IMR-90 (cell line): ENCODE results near the gene EIF4G2. TPM values are rescaled to one million over a fixed set of nuclear protein-coding genes. Genes with fewer than 3 reads are reported as not detected.

Experiments
- ATAC-seq: fragments of 200-7000 bp; cut with Tn5 transposase; 2 replicates; pipeline ENCODE4 v1.9.1; 2020; ENCODE audit warnings: low read depth, mild to moderate bottlenecking, moderate library complexity
- BruUV-seq: library from RNA; stranded (reverse); fragments of 400-500 nt; replicated peaks from 2 replicates; lab custom pipeline; 2021; lab: Mats Ljungman, UMichigan
- CTCF ChIA-PET: fragments of 300-600 bp; formaldehyde crosslinking; extraction: SDS; loops from one replicate; lab custom pipeline; 2021; ENCODE audit warnings: antibody characterized with exemption; lab: Yijun Ruan, JAX
- POLR2A ChIA-PET: fragments of 300-600 bp; sonication (Branson Sonifier 250); formaldehyde crosslinking; loops from one replicate; lab custom pipeline; 2022; ENCODE audit warnings: antibody characterized with exemption; ENCODE audit not compliant: unreplicated experiment; lab: Charles Lee
- DNase-seq: peaks from one replicate; pipeline ENCODE4 v3.0.0; 2013
- H2AFZ ChIP-seq: replicated peaks from 2 replicates; pipeline ENCODE3; 2013; ENCODE audit warnings: low read length, mild to moderate bottlenecking; ENCODE audit not compliant: poor library complexity
- H2AK5ac ChIP-seq: 2 replicates; pipeline ENCODE4 v1.6.1; 2013; ENCODE audit warnings: low read depth, low read length, inconsistent platforms
- H2AK9ac ChIP-seq: replicated peaks from 2 replicates; pipeline ENCODE3; 2013; ENCODE audit warnings: mild to moderate bottlenecking, low read depth, low read length, moderate library complexity; ENCODE audit not compliant: poor library complexity
- H2BK120ac ChIP-seq: 2 replicates; pipeline ENCODE4 v1.6.1; 2013; ENCODE audit warnings: low read depth, low read length, inconsistent platforms
- H2BK15ac ChIP-seq: 3 replicates; pipeline ENCODE4 v1.6.1; 2013; ENCODE audit warnings: low read depth, low read length, inconsistent platforms
- H2BK20ac ChIP-seq: 2 replicates; pipeline ENCODE4 v1.6.1; 2013; ENCODE audit warnings: low read depth, mild to moderate bottlenecking, inconsistent platforms, low read length, moderate library complexity
- H2BK5ac ChIP-seq: 2 replicates; pipeline ENCODE4 v1.6.1; 2013; ENCODE audit warnings: mild to moderate bottlenecking, low read depth, low read length, inconsistent platforms; ENCODE audit not compliant: poor library complexity, severe bottlenecking
- H3K14ac ChIP-seq: replicated peaks from 2 replicates; pipeline ENCODE4 v1.6.1; 2013; ENCODE audit warnings: low read depth, low read length, inconsistent platforms
- H3K18ac ChIP-seq: 2 replicates; pipeline ENCODE4 v1.6.1; 2013; ENCODE audit warnings: low read depth, low read length, control low read depth
- H3K23ac ChIP-seq: 2 replicates; pipeline ENCODE4 v1.6.1; 2013; ENCODE audit warnings: low read depth, low read length, inconsistent platforms
- H3K27ac ChIP-seq: 2 replicates; pipeline ENCODE4 v1.5.1; 2013; ENCODE audit warnings: mild to moderate bottlenecking, control low read depth, low read length; ENCODE audit not compliant: insufficient read depth
- H3K27me3 ChIP-seq: 2 replicates; pipeline ENCODE4 v1.6.1; 2013; ENCODE audit warnings: low read length; ENCODE audit not compliant: control insufficient read depth, insufficient read depth
- H3K36me3 ChIP-seq: 2 replicates; pipeline ENCODE4 v1.6.1; 2013; ENCODE audit warnings: low read length, mixed read lengths; ENCODE audit not compliant: control insufficient read depth, insufficient read depth
- H3K4ac ChIP-seq: 2 replicates; pipeline ENCODE4 v1.6.1; 2013; ENCODE audit warnings: low read depth, low read length, inconsistent platforms
- H3K4me1 ChIP-seq: 2 replicates; pipeline ENCODE4 v1.6.1; 2013; ENCODE audit warnings: low read length, mixed read lengths; ENCODE audit not compliant: control insufficient read depth, insufficient read depth
- H3K4me2 ChIP-seq: 2 replicates; pipeline ENCODE4 v1.6.1; 2013; ENCODE audit warnings: low read depth, mild to moderate bottlenecking, control low read depth, low read length, moderate library complexity
- H3K4me3 ChIP-seq: 2 replicates; pipeline ENCODE4 v1.5.1; 2013; ENCODE audit warnings: low read depth, mild to moderate bottlenecking, control low read depth, low read length, moderate library complexity; ENCODE audit not compliant: insufficient read depth
- H3K56ac ChIP-seq: 2 replicates; pipeline ENCODE4 v1.6.1; 2013; ENCODE audit warnings: low read length, inconsistent platforms; ENCODE audit not compliant: insufficient read depth; ENCODE audit errors: extremely low read depth
- H3K79me1 ChIP-seq, 2 experiments: 2 replicates each; pipeline ENCODE4 v1.6.1; 2013; ENCODE audit warnings: low read length in 2 of 2, inconsistent platforms in 1 of 2, low read depth in 1 of 2
- H3K9ac ChIP-seq: 2 replicates; pipeline ENCODE4 v1.6.1; 2013; ENCODE audit warnings: low read depth, low read length, control low read depth
- H3K9me1 ChIP-seq: 2 replicates; pipeline ENCODE4 v1.6.1; 2013; ENCODE audit warnings: low read length, inconsistent platforms; ENCODE audit not compliant: insufficient read depth
- H3K9me3 ChIP-seq: 2 replicates; pipeline ENCODE4 v1.6.1; 2013; ENCODE audit warnings: low read length; ENCODE audit not compliant: control insufficient read depth, insufficient read depth
- H4K20me1 ChIP-seq: 2 replicates; pipeline ENCODE4 v1.6.1; 2013; ENCODE audit warnings: low read length, inconsistent platforms; ENCODE audit not compliant: insufficient read depth
- H4K5ac ChIP-seq: 2 replicates; pipeline ENCODE4 v1.6.1; 2013; ENCODE audit warnings: mild to moderate bottlenecking, low read depth, low read length, control low read depth
- H4K8ac ChIP-seq, 2 experiments: 2 replicates each; pipeline ENCODE4 v1.6.1; 2013; ENCODE audit warnings: low read depth in 2 of 2, low read length in 2 of 2, control low read depth in 1 of 2, inconsistent platforms in 1 of 2
- H4K91ac ChIP-seq: 2 replicates; pipeline ENCODE4 v1.6.1; 2013; ENCODE audit warnings: low read depth, low read length, inconsistent platforms; ENCODE audit not compliant: insufficient read depth
- BHLHE40 ChIP-seq: fragments of 150-350 bp; IDR thresholded peaks from 2 replicates; pipeline ENCODE4 v1.6.1; 2016; ENCODE audit warnings: mild to moderate bottlenecking, low read depth, low read length
- CEBPB ChIP-seq: IDR thresholded peaks from 2 replicates; pipeline ENCODE4 v1.6.1; 2012; ENCODE audit warnings: low read depth, low read length, improper control_type of control experiment
- CHD1 ChIP-seq: IDR thresholded peaks from 2 replicates; pipeline ENCODE4 v1.6.1; 2012; ENCODE audit warnings: low read depth, low read length, improper control_type of control experiment
- CTCF ChIP-seq: conservative IDR thresholded peaks from 2 replicates; pipeline ENCODE4 v1.5.1; 2012; ENCODE audit warnings: mild to moderate bottlenecking, low read depth, low read length, improper control_type of control experiment
- FOS ChIP-seq: fragments of 150-350 bp; IDR thresholded peaks from 2 replicates; pipeline ENCODE4 v1.6.1; 2016; ENCODE audit warnings: low read depth, low read length
- MAFK ChIP-seq: IDR thresholded peaks from 2 replicates; pipeline ENCODE4 v1.6.1; 2012; ENCODE audit warnings: low read depth, low read length, improper control_type of control experiment
- MAZ ChIP-seq: IDR thresholded peaks from 2 replicates; pipeline ENCODE4 v1.6.1; 2012; ENCODE audit warnings: low read depth, mild to moderate bottlenecking, low read length, improper control_type of control experiment, moderate library complexity, borderline replicate concordance
- MXI1 ChIP-seq: IDR thresholded peaks from 2 replicates; pipeline ENCODE4 v1.6.1; 2012; ENCODE audit warnings: low read depth, mild to moderate bottlenecking, low read length, moderate library complexity, borderline replicate concordance
- NFE2L2 ChIP-seq: fragments of 150-350 bp; IDR thresholded peaks from 2 replicates; pipeline ENCODE4 v1.6.1; 2016; ENCODE audit warnings: low read depth, mild to moderate bottlenecking, low read length
- POLR2A ChIP-seq: IDR thresholded peaks from 2 replicates; pipeline ENCODE4 v1.6.1; 2012; ENCODE audit warnings: mild to moderate bottlenecking, low read depth, low read length
- RAD21 ChIP-seq: IDR thresholded peaks from 2 replicates; pipeline ENCODE4 v1.6.1; 2012; ENCODE audit warnings: low read length, improper control_type of control experiment
- RCOR1 ChIP-seq: IDR thresholded peaks from 2 replicates; pipeline ENCODE4 v1.6.1; 2012; ENCODE audit warnings: mild to moderate bottlenecking, low read length, improper control_type of control experiment; ENCODE audit not compliant: insufficient replicate concordance
- RFX5 ChIP-seq: IDR thresholded peaks from 2 replicates; pipeline ENCODE4 v1.8.0; 2012; ENCODE audit warnings: low read depth, mild to moderate bottlenecking, low read length, moderate library complexity
- SMC3 ChIP-seq: fragments of 150-350 bp; IDR thresholded peaks from 2 replicates; pipeline ENCODE4 v1.6.1; 2016; ENCODE audit warnings: low read depth, mild to moderate bottlenecking, antibody characterized with exemption, low read length, moderate library complexity
- WGBS, 2 experiments: methylation state at CpG; one replicate each; pipeline versions ENCODE4 v1.1.5 to v1.1.7; 2013; ENCODE audit warnings: missing lambda C conversion rate in 2 of 2; ENCODE audit not compliant: insufficient read length in 1 of 2; ENCODE audit errors: extremely low coverage in 2 of 2; 5-methylcytosine and 5-hydroxymethylcytosine counted together
- dilution Hi-C: fragments of 300-500 bp; cut with HindIII; formaldehyde crosslinking; loops from one replicate; pipeline ENCODE4 v1.14.3; 2018; ENCODE audit warnings: low sequenced_read_pairs; ENCODE audit not compliant: unreplicated experiment
- in situ Hi-C: fragments of 300-500 bp; cut with MboI; formaldehyde crosslinking; loops from 3 replicates; pipeline ENCODE4 v1.14.3; 2019; ENCODE audit warnings: low sequenced_read_pairs, inconsistent platforms, mixed read lengths
- intact Hi-C: fragments of 100-400 bp; cut with micrococcal nuclease; formaldehyde crosslinking; loops from 2 replicates; pipeline ENCODE4 v1.10.0; 2022
- polyA plus RNA-seq, 3 experiments: library from polyadenylated mRNA; depleted of rRNA; stranded (reverse); fragments of >200 nt; gene quantifications; 2 replicates each; pipeline ENCODE4 v1.2.3, GENCODE V29; 2012; ENCODE audit warnings: low replicate concordance in 1 of 3
- total RNA-seq: library from RNA; depleted of rRNA; stranded (reverse); fragments of >200 nt; gene quantifications from 2 replicates; pipeline ENCODE4 v1.2.3, GENCODE V29; 2012
- TF ChIP-seq, protein P1 (sequence below): fragments of 150-350 bp; IDR thresholded peaks from 2 replicates; pipeline ENCODE4 v1.6.1; 2017; ENCODE audit warnings: mild to moderate bottlenecking, antibody characterized with exemption, low read length, low read depth
- TF ChIP-seq, protein P2 (sequence below): fragments of 150-350 bp; IDR thresholded peaks from 2 replicates; pipeline ENCODE4 v1.6.1; 2016; ENCODE audit warnings: low read depth, mild to moderate bottlenecking, low read length, moderate library complexity, borderline replicate concordance

Gene EIF4G2
- total and polyA plus RNA-seq, 2 of the 4 experiments (the other 2 are of a cell fraction) = 492 to 1,216 TPM

GRCh38 chr11:10806206-10806605, 2.5 kb downstream of the EIF4G2 start:
- intact Hi-C loops = loop anchor here (5.0 kb wide), 1 partner anchor 216 kb away; no protein-coding TSS in a partner anchor
- Histone ChIP-seq H3K9me1 (no peaks in the 10 kb centered on the region), H3K27me3 (no peaks in the 10 kb centered on the region), H3K4ac (no peak overlapping the region), H4K20me1 (peaks cover 68% of the 10 kb centered on the region), H2BK5ac (no peak overlapping the region), H3K36me3 (peaks cover 51% of the 10 kb centered on the region), H4K8ac (no peak overlapping the region), H2BK120ac (no peak overlapping the region), H3K18ac (no peak overlapping the region), H2BK15ac (no peak overlapping the region), H3K56ac (no peak overlapping the region), H3K4me1 (peaks cover 4% of the 10 kb centered on the region), H2BK20ac (no peak overlapping the region), H4K5ac (no peak overlapping the region), H3K9me3 (no peaks in the 10 kb centered on the region), H3K9ac (no peak overlapping the region; the same call in 1 of the 2 replicates), H2AK5ac (no peak overlapping the region), H3K4me2 (peak overlapping the region; percentile 24; the same call in 1 of the 2 replicates), H3K27ac (no peak overlapping the region), H3K79me1 (peaks cover 30 to 53% of the 10 kb centered on the region in 2 experiments), H3K4me3 (no peak overlapping the region), H4K91ac (no peak overlapping the region), H2AK9ac (no peak overlapping the region), H3K14ac (no peak overlapping the region), H2AFZ (no peak overlapping the region), H3K23ac (no peak overlapping the region)
- in situ Hi-C loops = no loop called here
- CTCF ChIA-PET = no interaction called here
- TF ChIP-seq CEBPB (no peak), MAZ (no peak), CHD1 (no peak), SMC3 (no peak), NFE2L2 (no peak), POLR2A (no peak), RCOR1 (no peak), CTCF (no peak), RFX5 (no peak), MXI1 (no peak), BHLHE40 (no peak), RAD21 (no peak), FOS (no peak), MAFK (no peak)
- TF ChIP-seq, protein P1, sequence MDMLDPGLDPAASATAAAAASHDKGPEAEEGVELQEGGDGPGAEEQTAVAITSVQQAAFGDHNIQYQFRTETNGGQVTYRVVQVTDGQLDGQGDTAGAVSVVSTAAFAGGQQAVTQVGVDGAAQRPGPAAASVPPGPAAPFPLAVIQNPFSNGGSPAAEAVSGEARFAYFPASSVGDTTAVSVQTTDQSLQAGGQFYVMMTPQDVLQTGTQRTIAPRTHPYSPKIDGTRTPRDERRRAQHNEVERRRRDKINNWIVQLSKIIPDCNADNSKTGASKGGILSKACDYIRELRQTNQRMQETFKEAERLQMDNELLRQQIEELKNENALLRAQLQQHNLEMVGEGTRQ = no peak
- TF ChIP-seq, protein P2, sequence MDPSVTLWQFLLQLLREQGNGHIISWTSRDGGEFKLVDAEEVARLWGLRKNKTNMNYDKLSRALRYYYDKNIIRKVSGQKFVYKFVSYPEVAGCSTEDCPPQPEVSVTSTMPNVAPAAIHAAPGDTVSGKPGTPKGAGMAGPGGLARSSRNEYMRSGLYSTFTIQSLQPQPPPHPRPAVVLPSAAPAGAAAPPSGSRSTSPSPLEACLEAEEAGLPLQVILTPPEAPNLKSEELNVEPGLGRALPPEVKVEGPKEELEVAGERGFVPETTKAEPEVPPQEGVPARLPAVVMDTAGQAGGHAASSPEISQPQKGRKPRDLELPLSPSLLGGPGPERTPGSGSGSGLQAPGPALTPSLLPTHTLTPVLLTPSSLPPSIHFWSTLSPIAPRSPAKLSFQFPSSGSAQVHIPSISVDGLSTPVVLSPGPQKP = no peak
- DNase-seq = no peak
- no TSS peak for BruUV-seq
- ATAC-seq = no peak
- no CpG with 5 or more reads among the region's 4 CpGs for WGBS, 2 experiments
- POLR2A ChIA-PET = interaction anchor here (0.6 kb wide), 1 partner anchor 16 kb away, joined by 26 read pairs; no protein-coding TSS in a partner anchor
- dilution Hi-C loops = no loop called here
